ENCODE measurements around the gene DNTTIP2. TPM values are rescaled to one million over a fixed set of nuclear protein-coding genes. Genes with fewer than 3 reads are reported as not detected.

Gene DNTTIP2
- total and polyA plus RNA-seq, 2 donors from 2014 or later = 47.3 to 48.4 TPM

GRCh38 chr1:93848350-93848883, 30.6 kb downstream of the DNTTIP2 start:
- intact Hi-C loops (cut with DNase I) = no loop called here
- peak overlapping the region; percentile 74 to 95 (median 88) for H3K9ac ChIP-seq (ENCODE audit: low read length in 3 of 3)
- peak overlapping the region; percentile 98 to 99 for H3K27ac ChIP-seq (ENCODE audit: low read depth in 2 of 2, low read length in 2 of 2)
- H3K27me3 ChIP-seq (ENCODE audit: control insufficient read depth, insufficient read depth, low read length) = no peaks in the 10 kb centered on the region
- no peaks in the 10 kb centered on the region for H3K36me3 ChIP-seq (ENCODE audit: control insufficient read depth in 2 of 3, insufficient read depth in 3 of 3, low read length in 3 of 3)
- H3K4me3 ChIP-seq (ENCODE audit: low read length in 3 of 3) = peak overlapping the region; percentile 75 to 88 (median 82)
- FAIRE-seq (no peak), DNase-seq (no peak)
- peaks cover 2 to 7% (median 7%) of the 10 kb centered on the region in 3 donors for H3K4me1 ChIP-seq (ENCODE audit: control insufficient read depth in 2 of 3, insufficient read depth in 2 of 3, low read depth in 1 of 3, low read length in 3 of 3)
- TF ChIP-seq, protein P1, sequence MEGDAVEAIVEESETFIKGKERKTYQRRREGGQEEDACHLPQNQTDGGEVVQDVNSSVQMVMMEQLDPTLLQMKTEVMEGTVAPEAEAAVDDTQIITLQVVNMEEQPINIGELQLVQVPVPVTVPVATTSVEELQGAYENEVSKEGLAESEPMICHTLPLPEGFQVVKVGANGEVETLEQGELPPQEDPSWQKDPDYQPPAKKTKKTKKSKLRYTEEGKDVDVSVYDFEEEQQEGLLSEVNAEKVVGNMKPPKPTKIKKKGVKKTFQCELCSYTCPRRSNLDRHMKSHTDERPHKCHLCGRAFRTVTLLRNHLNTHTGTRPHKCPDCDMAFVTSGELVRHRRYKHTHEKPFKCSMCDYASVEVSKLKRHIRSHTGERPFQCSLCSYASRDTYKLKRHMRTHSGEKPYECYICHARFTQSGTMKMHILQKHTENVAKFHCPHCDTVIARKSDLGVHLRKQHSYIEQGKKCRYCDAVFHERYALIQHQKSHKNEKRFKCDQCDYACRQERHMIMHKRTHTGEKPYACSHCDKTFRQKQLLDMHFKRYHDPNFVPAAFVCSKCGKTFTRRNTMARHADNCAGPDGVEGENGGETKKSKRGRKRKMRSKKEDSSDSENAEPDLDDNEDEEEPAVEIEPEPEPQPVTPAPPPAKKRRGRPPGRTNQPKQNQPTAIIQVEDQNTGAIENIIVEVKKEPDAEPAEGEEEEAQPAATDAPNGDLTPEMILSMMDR (IDR thresholded peaks at IDR 0.05; ENCODE audit: borderline replicate concordance, extremely low read depth, insufficient read depth) = no peak
- H3K9me3 ChIP-seq (ENCODE audit: control insufficient read depth in 2 of 3, insufficient read depth in 1 of 3, low read length in 3 of 3) = no peaks in the 10 kb centered on the region

DNA sequence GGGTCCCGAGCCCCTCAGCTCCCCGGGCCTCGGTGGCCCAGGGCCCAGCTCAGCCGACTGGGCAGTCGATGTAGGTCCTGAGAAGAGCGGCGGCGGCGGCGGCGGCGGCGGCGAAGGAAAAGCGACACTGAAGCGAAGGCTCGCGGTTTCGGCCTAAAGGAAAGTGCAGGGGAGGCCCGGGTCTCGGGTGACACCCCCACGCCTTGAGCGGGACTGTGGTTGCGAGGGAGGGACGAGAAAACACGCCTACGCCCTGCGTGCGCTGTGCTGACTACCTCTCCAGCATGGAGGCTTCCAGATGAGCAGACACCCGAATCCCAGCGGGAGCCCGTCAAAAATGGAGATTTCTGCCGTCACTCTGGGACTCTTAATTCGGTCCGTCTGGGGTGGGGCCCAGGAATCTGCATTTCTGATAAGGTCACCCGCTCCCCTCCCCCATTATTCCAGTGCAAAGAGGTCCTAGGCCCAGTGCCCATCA, 31.2 kb downstream of the DNTTIP2 start:
- Histone ChIP-seq H3K4me3 (ENCODE audit: low read length in 3 of 3) (peak overlapping the region; percentile 75 to 88 (median 82)), H3K4me1 (ENCODE audit: control insufficient read depth in 2 of 3, insufficient read depth in 2 of 3, low read depth in 1 of 3, low read length in 3 of 3) (peaks cover 2 to 7% (median 7%) of the 10 kb centered on the region in 3 donors), H3K36me3 (ENCODE audit: control insufficient read depth in 2 of 3, insufficient read depth in 3 of 3, low read length in 3 of 3) (no peaks in the 10 kb centered on the region), H3K9ac (ENCODE audit: low read length in 3 of 3) (peak overlapping the region; percentile 74 to 95 (median 88)), H3K27me3 (ENCODE audit: control insufficient read depth, insufficient read depth, low read length) (no peaks in the 10 kb centered on the region), H3K9me3 (ENCODE audit: control insufficient read depth in 2 of 3, insufficient read depth in 1 of 3, low read length in 3 of 3) (no peaks in the 10 kb centered on the region), H3K27ac (ENCODE audit: low read depth in 2 of 2, low read length in 2 of 2) (peak overlapping the region; percentile 98 to 99)
- intact Hi-C loops (cut with DNase I) = no loop called here
- DNase-seq (peak in 4 of 5 donors; percentile 76 to 90 (median 86)), FAIRE-seq (no peak)
- TF ChIP-seq, protein P1 (IDR thresholded peaks at IDR 0.05; ENCODE audit: borderline replicate concordance, extremely low read depth, insufficient read depth) = peak; percentile 9

DNA sequence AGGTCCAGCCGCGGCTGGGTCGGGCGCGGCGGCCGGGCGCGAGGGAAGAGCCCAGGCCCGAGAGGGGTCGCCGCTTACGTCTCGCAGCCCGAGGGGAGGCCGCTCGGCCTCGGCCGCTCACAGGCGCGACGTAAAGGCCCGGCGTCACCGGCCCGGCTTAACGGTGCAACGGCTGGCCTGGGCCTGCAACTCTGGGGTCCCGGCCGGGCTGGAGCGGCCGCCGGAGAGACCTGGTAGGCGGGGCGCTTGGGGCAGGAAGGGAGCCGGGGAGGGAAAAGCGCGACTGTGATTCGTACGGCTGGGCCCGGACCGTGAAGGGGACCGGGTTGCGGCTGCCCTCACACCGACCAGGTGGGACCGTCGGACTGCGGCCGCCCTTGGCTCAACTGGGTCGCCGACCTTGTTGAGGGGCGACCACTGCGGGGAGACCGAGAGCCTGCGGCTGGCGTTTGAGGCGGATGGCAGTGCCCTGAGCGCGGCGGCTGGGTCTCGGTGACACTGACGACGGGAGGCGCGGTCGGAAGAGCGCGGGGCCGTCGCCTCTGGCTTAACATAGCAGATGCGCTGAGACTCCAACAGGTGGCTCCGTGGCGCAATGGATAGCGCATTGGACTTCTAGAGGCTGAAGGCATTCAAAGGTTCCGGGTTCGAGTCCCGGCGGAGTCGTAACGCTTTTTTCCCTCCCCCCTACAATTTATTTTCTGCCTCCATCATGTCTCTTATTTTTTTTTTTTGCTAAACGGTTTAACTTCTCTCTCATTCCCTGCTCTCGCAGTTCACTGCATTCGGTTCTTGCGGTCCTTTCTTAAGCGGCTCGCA, 31.8 kb downstream of the DNTTIP2 start:
- TF ChIP-seq, protein P1 (IDR thresholded peaks at IDR 0.05; ENCODE audit: borderline replicate concordance, extremely low read depth, insufficient read depth) = peak; percentile 10
- peak; percentile 94 to 97 (median 96) for DNase-seq
- no peaks in the 10 kb centered on the region for H3K27me3 ChIP-seq (ENCODE audit: control insufficient read depth, insufficient read depth, low read length)
- H3K9me3 ChIP-seq (ENCODE audit: control insufficient read depth in 2 of 3, insufficient read depth in 1 of 3, low read length in 3 of 3) = no peaks in the 10 kb centered on the region
- no peak for FAIRE-seq
- H3K36me3 ChIP-seq (ENCODE audit: control insufficient read depth in 2 of 3, insufficient read depth in 3 of 3, low read length in 3 of 3) = no peaks in the 10 kb centered on the region
- peak overlapping the region; percentile 98 to 99 for H3K27ac ChIP-seq (ENCODE audit: low read depth in 2 of 2, low read length in 2 of 2)
- peaks cover 2 to 7% (median 7%) of the 10 kb centered on the region in 3 donors for H3K4me1 ChIP-seq (ENCODE audit: control insufficient read depth in 2 of 3, insufficient read depth in 2 of 3, low read depth in 1 of 3, low read length in 3 of 3)
- peak overlapping the region; percentile 75 to 88 (median 82) for H3K4me3 ChIP-seq (ENCODE audit: low read length in 3 of 3)
- intact Hi-C loops (cut with DNase I) = no loop called here
- peak overlapping the region; percentile 61 to 88 (median 88) for H3K9ac ChIP-seq (ENCODE audit: low read length in 3 of 3)

Measured in kidney (tissue), 14 donors.